Fibroblast of the conjunctiva (primary cell): Measurements from ENCODE around the gene MAOA.
"Not testable (repeated sequence)": the region's sequence is repeated elsewhere in the genome, so short reads cannot be mapped to it uniquely, and the experiment has no call there.

Source experiments
- DNase-seq: peaks from one replicate; pipeline ENCODE4 v3.0.0-alpha.2; 2010; ENCODE audit warnings: low read depth

Gene MAOA

GRCh38 chrX:43663173-43663572, 7.1 kb downstream of the MAOA start:
- DNase-seq = no peak

GRCh38 chrX:43664258-43664657, 8.2 kb downstream of the MAOA start:
- DNase-seq = no peak

- DNase-seq = no peak
These were observed 8.6 kb downstream of the MAOA start for GRCh38 chrX:43664708-43665107.

GRCh38 chrX:43666311-43666912, 10.3 kb downstream of the MAOA start:
- no peak for DNase-seq

- DNase-seq = not testable (repeated sequence)
These were observed 20.0 kb downstream of the MAOA start for GRCh38 chrX:43675965-43676628.

GRCh38 chrX:43676971-43677572, 21.0 kb downstream of the MAOA start:
- peak; percentile 63 for DNase-seq

- DNase-seq = no peak
These were observed 21.9 kb downstream of the MAOA start for GRCh38 chrX:43677993-43678392.

- no peak for DNase-seq
These were observed 23.0 kb downstream of the MAOA start for GRCh38 chrX:43679058-43679457.

GRCh38 chrX:43679778-43680177, 23.7 kb downstream of the MAOA start:
- DNase-seq = peak; percentile 23

- no peak for DNase-seq
These were observed 26.6 kb downstream of the MAOA start for GRCh38 chrX:43682726-43683125.

- no peak for DNase-seq
These were observed 29.1 kb downstream of the MAOA start for GRCh38 chrX:43685221-43685620.

- no peak for DNase-seq
These were observed 32.5 kb downstream of the MAOA start for GRCh38 chrX:43688586-43688985.

GRCh38 chrX:43693602-43694406, 37.7 kb downstream of the MAOA start:
- no peak for DNase-seq

- no peak for DNase-seq
These were observed 43.4 kb downstream of the MAOA start for GRCh38 chrX:43699475-43699874.

- no peak for DNase-seq
These were observed 46.0 kb downstream of the MAOA start for GRCh38 chrX:43702079-43702524.

- DNase-seq = no peak
These were observed 46.6 kb downstream of the MAOA start for GRCh38 chrX:43702660-43703059.

GRCh38 chrX:43703211-43703791, 47.2 kb downstream of the MAOA start:
- DNase-seq = peak; percentile 34

- peak; percentile 18 for DNase-seq
These were observed 50.8 kb downstream of the MAOA start for GRCh38 chrX:43706786-43707370.

GRCh38 chrX:43707812-43708548, 51.9 kb downstream of the MAOA start:
- peak; percentile 63 for DNase-seq

- no peak for DNase-seq
These were observed 60.0 kb downstream of the MAOA start for GRCh38 chrX:43716144-43716543.

- DNase-seq = no peak
These were observed 60.6 kb downstream of the MAOA start for GRCh38 chrX:43716696-43717095.
